GM12801 (cell line): ENCODE data around the gene KLKB1.

ENCODE experiments used
- CTCF ChIP-seq: IDR thresholded peaks from one replicate; pipeline ENCODE4 v1.5.1; 2011; ENCODE audit warnings: control low read depth; ENCODE audit not compliant: insufficient read length; ENCODE audit errors: extremely low read depth

Gene KLKB1

GRCh38 chr4:186272699-186273391, 45.5 kb downstream of the KLKB1 start:
- TF ChIP-seq CTCF: no peak

GRCh38 chr4:186283311-186283710, 56.0 kb downstream of the KLKB1 start:
- TF ChIP-seq CTCF: no peak

GRCh38 chr4:186285147-186285546, 57.8 kb downstream of the KLKB1 start:
- TF ChIP-seq CTCF: no peak

GRCh38 chr4:186286581-186286980, 59.3 kb downstream of the KLKB1 start:
- TF ChIP-seq CTCF: no peak

GRCh38 chr4:186291256-186291890, 64.1 kb downstream of the KLKB1 start:
- no peak for TF ChIP-seq CTCF

GRCh38 chr4:186294160-186294559, 66.9 kb downstream of the KLKB1 start:
- no peak for TF ChIP-seq CTCF

- no peak for TF ChIP-seq CTCF
Observed at GRCh38 chr4:186296481-186296880, 69.2 kb downstream of the KLKB1 start.
